NB4 (cell line): ENCODE results near the gene TMEM220.

Experiments used
- MYC ChIP-seq: IDR thresholded peaks from 2 replicates; pipeline ENCODE4 v1.6.1; 2011; ENCODE audit warnings: low read depth, low read length
- POLR2A ChIP-seq: IDR thresholded peaks from 2 replicates; pipeline ENCODE4 v1.6.1; 2011; ENCODE audit warnings: mild to moderate bottlenecking; ENCODE audit not compliant: insufficient read length; ENCODE audit errors: extremely low read depth
- TF ChIP-seq, protein P1 (sequence below): IDR thresholded peaks from one replicate; pipeline ENCODE4 v1.5.1; 2012; ENCODE audit warnings: low read depth, low read length
- TF ChIP-seq, protein P2 (sequence below): IDR thresholded peaks from 2 replicates; pipeline ENCODE4 v1.6.1; 2011; ENCODE audit warnings: low read depth, low read length

DNA sequence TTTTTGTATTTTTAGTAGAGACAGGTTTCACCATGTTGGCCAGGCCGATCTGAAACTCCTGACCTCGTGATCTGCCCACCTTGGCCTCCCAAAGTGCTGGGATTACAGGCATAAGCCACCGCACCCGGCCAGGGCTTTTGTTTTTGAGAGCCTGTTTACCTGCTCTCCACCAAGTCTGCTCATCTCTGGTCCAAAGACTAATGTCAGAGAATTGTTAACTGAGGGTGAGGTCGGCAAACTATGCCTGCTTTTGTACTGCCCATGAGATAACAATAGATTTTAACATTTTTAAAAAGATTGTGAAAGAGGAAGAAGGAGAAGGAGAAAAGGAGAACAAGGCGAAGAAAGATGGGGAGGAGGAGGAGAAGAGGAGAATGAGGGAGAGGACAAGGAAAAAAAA lies 48.1 kb upstream of the TMEM220 start:
- TF ChIP-seq, protein P1, sequence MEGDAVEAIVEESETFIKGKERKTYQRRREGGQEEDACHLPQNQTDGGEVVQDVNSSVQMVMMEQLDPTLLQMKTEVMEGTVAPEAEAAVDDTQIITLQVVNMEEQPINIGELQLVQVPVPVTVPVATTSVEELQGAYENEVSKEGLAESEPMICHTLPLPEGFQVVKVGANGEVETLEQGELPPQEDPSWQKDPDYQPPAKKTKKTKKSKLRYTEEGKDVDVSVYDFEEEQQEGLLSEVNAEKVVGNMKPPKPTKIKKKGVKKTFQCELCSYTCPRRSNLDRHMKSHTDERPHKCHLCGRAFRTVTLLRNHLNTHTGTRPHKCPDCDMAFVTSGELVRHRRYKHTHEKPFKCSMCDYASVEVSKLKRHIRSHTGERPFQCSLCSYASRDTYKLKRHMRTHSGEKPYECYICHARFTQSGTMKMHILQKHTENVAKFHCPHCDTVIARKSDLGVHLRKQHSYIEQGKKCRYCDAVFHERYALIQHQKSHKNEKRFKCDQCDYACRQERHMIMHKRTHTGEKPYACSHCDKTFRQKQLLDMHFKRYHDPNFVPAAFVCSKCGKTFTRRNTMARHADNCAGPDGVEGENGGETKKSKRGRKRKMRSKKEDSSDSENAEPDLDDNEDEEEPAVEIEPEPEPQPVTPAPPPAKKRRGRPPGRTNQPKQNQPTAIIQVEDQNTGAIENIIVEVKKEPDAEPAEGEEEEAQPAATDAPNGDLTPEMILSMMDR, result no peak
- TF ChIP-seq POLR2A (no peak), MYC (no peak)
- TF ChIP-seq, protein P2, sequence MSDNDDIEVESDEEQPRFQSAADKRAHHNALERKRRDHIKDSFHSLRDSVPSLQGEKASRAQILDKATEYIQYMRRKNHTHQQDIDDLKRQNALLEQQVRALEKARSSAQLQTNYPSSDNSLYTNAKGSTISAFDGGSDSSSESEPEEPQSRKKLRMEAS, result no peak
